ENCODE results near the gene NEIL3.

Gene NEIL3

GRCh38 chr4:177309522-177310371 is at the start of gene NEIL3:
NEIL3 (plus strand) TSS chr4:177309874; CDS start chr4:177309954, 80 bp downstream.
- peak; percentile 78 to 90 for DNase-seq

GRCh38 chr4:177263818-177264217 is 45.9 kb upstream of the NEIL3 start:
- no peak for DNase-seq

- DNase-seq: no peak
These were observed 44.8 kb upstream of the NEIL3 start for GRCh38 chr4:177264788-177265422.

- DNase-seq: no peak
These were observed 43.9 kb upstream of the NEIL3 start for GRCh38 chr4:177265729-177266128.

- DNase-seq: no peak
These were observed 43.2 kb upstream of the NEIL3 start for GRCh38 chr4:177266506-177266905.

- no peak for DNase-seq
These were observed 41.8 kb upstream of the NEIL3 start for GRCh38 chr4:177267911-177268310.

- DNase-seq: no peak
These were observed 38.6 kb upstream of the NEIL3 start for GRCh38 chr4:177271091-177271490.

- DNase-seq: no peak
These were observed 37.5 kb upstream of the NEIL3 start for GRCh38 chr4:177271915-177272766.

GRCh38 chr4:177275999-177276398 is 33.7 kb upstream of the NEIL3 start:
- no peak for DNase-seq

GRCh38 chr4:177281351-177281909 is 28.2 kb upstream of the NEIL3 start:
- no peak for DNase-seq

- DNase-seq: no peak
These were observed 27.3 kb upstream of the NEIL3 start for GRCh38 chr4:177282284-177282835.

- no peak for DNase-seq
These were observed 26.5 kb upstream of the NEIL3 start for GRCh38 chr4:177283167-177283566.

GRCh38 chr4:177285953-177286352 is 23.7 kb upstream of the NEIL3 start:
- DNase-seq: no peak

- no peak for DNase-seq
These were observed 22.4 kb upstream of the NEIL3 start for GRCh38 chr4:177287255-177287654.

GRCh38 chr4:177288335-177288734 is 21.3 kb upstream of the NEIL3 start:
- DNase-seq: no peak

- DNase-seq: no peak
These were observed 18.9 kb upstream of the NEIL3 start for GRCh38 chr4:177290780-177291179.

- DNase-seq: no peak
These were observed 17.5 kb upstream of the NEIL3 start for GRCh38 chr4:177292171-177292570.

- no peak for DNase-seq
These were observed 16.3 kb upstream of the NEIL3 start for GRCh38 chr4:177293208-177294033.

- no peak for DNase-seq
These were observed 11.8 kb upstream of the NEIL3 start for GRCh38 chr4:177297785-177298391.

GRCh38 chr4:177301126-177301639 is 8.5 kb upstream of the NEIL3 start:
- DNase-seq: no peak
